HL-60/S4 treated with retinoic acid at 250 ng/mL for 4 days and 3 days (cell line): Measurements from ENCODE around the gene ZDHHC18.

Source experiments
- in situ Hi-C: fragments of 300-500 bp; cut with MboI; formaldehyde crosslinking; loops from 2 replicates; pipeline ENCODE4 v1.7.0; 2022; ENCODE audit warnings: low sequenced_read_pairs

Gene ZDHHC18

GRCh38 chr1:26890467-26890796 lies 63.9 kb downstream of the ZDHHC18 start:
- in situ Hi-C loops = no loop called here

GRCh38 chr1:26894263-26894662 lies 67.8 kb downstream of the ZDHHC18 start:
- in situ Hi-C loops = no loop called here

- in situ Hi-C loops = no loop called here
Measured at GRCh38 chr1:26897351-26897750, 70.9 kb downstream of the ZDHHC18 start.

GRCh38 chr1:26900001-26900814 lies 73.7 kb downstream of the ZDHHC18 start, which contains the start of gene GPATCH3:
TSS of gene GPATCH3 (minus strand) at chr1:26900467. CDS start at chr1:26900442, 25 bp downstream.
- in situ Hi-C loops = no loop called here

- in situ Hi-C loops = no loop called here
Measured at GRCh38 chr1:26900815-26901511, 74.5 kb downstream of the ZDHHC18 start.
